WTC11 (cell line): ENCODE data around the gene TCEANC2. TPM values are rescaled to one million over a fixed set of nuclear protein-coding genes. Genes with fewer than 3 reads are reported as not detected.

Experiments used
- ATAC-seq: fragments of 200-7000 bp; cut with Tn5 transposase; 2 replicates; pipeline ENCODE4 v1.10.0; 2021; ENCODE audit warnings: mild to moderate bottlenecking, moderate library complexity
- CTCF ChIA-PET: fragments of 300-600 bp; sonication (Branson Sonifier 250); formaldehyde crosslinking; loops from one replicate; lab custom pipeline; 2021; ENCODE audit warnings: antibody characterized with exemption; lab: Charles Lee
- POLR2A ChIA-PET: fragments of 350-600 bp; sonication (Branson Sonifier 250); formaldehyde crosslinking; loops from one replicate; lab custom pipeline; 2021; ENCODE audit warnings: antibody characterized with exemption; lab: Charles Lee
- DNase-seq: peaks from one replicate; pipeline ENCODE4 v3.0.0; 2021; ENCODE audit warnings: low spot score
- H3K27ac Mint-ChIP-seq: 2 replicates; pipeline ENCODE4 v1.8.0; 2021; ENCODE audit warnings: mixed read lengths
- H3K27me3 Mint-ChIP-seq: 2 replicates; pipeline ENCODE4 v1.8.0; 2021; ENCODE audit warnings: low read depth, mild to moderate bottlenecking, moderate library complexity, mixed read lengths
- H3K36me3 Mint-ChIP-seq: 2 replicates; pipeline ENCODE4 v1.8.0; 2021; ENCODE audit warnings: mixed read lengths
- H3K4me1 Mint-ChIP-seq: 2 replicates; pipeline ENCODE4 v1.8.0; 2022; ENCODE audit warnings: mixed read lengths
- H3K4me3 Mint-ChIP-seq: 2 replicates; pipeline ENCODE4 v1.8.0; 2021; ENCODE audit warnings: mild to moderate bottlenecking, moderate library complexity, mixed read lengths
- H3K9me3 Mint-ChIP-seq: 2 replicates; pipeline ENCODE4 v1.8.0; 2021; ENCODE audit warnings: mixed read lengths
- AR ChIP-seq: fragments of 250-450 bp; sonication (Bioruptor Pico); IDR thresholded peaks from 2 replicates; pipeline ENCODE4 v1.9.0; 2021; ENCODE audit warnings: mild to moderate bottlenecking
- ATF6 ChIP-seq: sonication (generic); formaldehyde crosslinking; IDR thresholded peaks from 2 replicates; pipeline ENCODE4 v1.8.1; 2023; ENCODE audit warnings: mild to moderate bottlenecking, missing genetic modification reagents
- CREB1 ChIP-seq: sonication (generic); formaldehyde crosslinking; IDR thresholded peaks from 2 replicates; pipeline ENCODE4 v1.8.0; 2023; ENCODE audit warnings: mild to moderate bottlenecking, missing genetic modification reagents
- CTCF ChIP-seq: fragments of 200-600 bp; IDR thresholded peaks from 2 replicates; pipeline ENCODE4 v1.8.0; 2022; ENCODE audit warnings: antibody characterized with exemption
- E2F1 ChIP-seq: sonication (generic); formaldehyde crosslinking; IDR thresholded peaks from 2 replicates; pipeline ENCODE4 v1.8.0; 2022; ENCODE audit warnings: mild to moderate bottlenecking, missing genetic modification reagents
- ERG ChIP-seq: fragments of 250-450 bp; sonication (Bioruptor Pico); IDR thresholded peaks from 2 replicates; pipeline ENCODE4 v1.8.0; 2021; ENCODE audit warnings: mild to moderate bottlenecking
- ESRRA ChIP-seq: sonication (generic); formaldehyde crosslinking; IDR thresholded peaks from 2 replicates; pipeline ENCODE4 v1.8.1; 2022; ENCODE audit warnings: mild to moderate bottlenecking, missing genetic modification reagents, borderline replicate concordance
- FOXP4 ChIP-seq: sonication (generic); formaldehyde crosslinking; IDR thresholded peaks from 2 replicates; pipeline ENCODE4 v1.8.0; 2022; ENCODE audit warnings: mild to moderate bottlenecking, missing genetic modification reagents
- GABPB1 ChIP-seq: sonication (generic); formaldehyde crosslinking; IDR thresholded peaks from 2 replicates; pipeline ENCODE4 v1.8.1; 2023; ENCODE audit warnings: mild to moderate bottlenecking, missing genetic modification reagents
- JUN ChIP-seq: sonication (generic); formaldehyde crosslinking; IDR thresholded peaks from 2 replicates; pipeline ENCODE4 v1.8.0; 2023; ENCODE audit warnings: mild to moderate bottlenecking, missing genetic modification reagents
- MYBL2 ChIP-seq: sonication (generic); formaldehyde crosslinking; IDR thresholded peaks from 2 replicates; pipeline ENCODE4 v1.8.1; 2023; ENCODE audit warnings: mild to moderate bottlenecking, moderate library complexity, missing genetic modification reagents
- NFE2L1 ChIP-seq: sonication (generic); formaldehyde crosslinking; IDR thresholded peaks from 2 replicates; pipeline ENCODE4 v1.8.1; 2023; ENCODE audit warnings: missing genetic modification reagents
- ZNF671 ChIP-seq: fragments of 250-450 bp; sonication (Bioruptor Pico); IDR thresholded peaks from 2 replicates; pipeline ENCODE4 v1.8.0; 2021; ENCODE audit warnings: mild to moderate bottlenecking
- total RNA-seq: library from RNA; stranded (reverse); gene quantifications from 3 replicates; pipeline ENCODE4 v1.2.3, GENCODE V29; 2021

TCEANC2 gene
- total RNA-seq, 1 experiment from 2014 or later: 6.3 TPM

- TF ChIP-seq ESRRA (CRISPR knock-in tag) (no peak), E2F1 (CRISPR knock-in tag) (no peak)
These were observed 39.3 kb upstream of the TCEANC2 start (continued) for GRCh38 chr1:54014009-54014629.

GRCh38 chr1:54016343-54017282, 36.8 kb upstream of the TCEANC2 start:
- ChIA-PET CTCF (interaction anchor here (3.0 to 3.7 kb wide), 2 partner anchors 25 to 65 kb away, joined by 8 to 19 read pairs; no protein-coding TSS in a partner anchor), POLR2A (no interaction called here)
- Mint-ChIP-seq H3K4me1 (peaks cover 9% of the 10 kb centered on the region), H3K27ac (no peak overlapping the region; the same call in 1 of the 2 replicates), H3K27me3 (0 out of 2 replicates have a peak, but pooled peaks cover 3% of the 10 kb centered on the region), H3K36me3 (no peaks in the 10 kb centered on the region), H3K4me3 (no peak overlapping the region), H3K9me3 (no peaks in the 10 kb centered on the region)
- TF ChIP-seq CREB1 (CRISPR knock-in tag) (no peak), CTCF (no peak), GABPB1 (CRISPR knock-in tag) (peak; percentile 19; the same call in 1 of the 2 replicates), FOXP4 (CRISPR knock-in tag) (no peak)
- DNase-seq: no peak
- peak; percentile 40 for ATAC-seq

GRCh38 chr1:54017979-54018378, 35.4 kb upstream of the TCEANC2 start, which contains the start of gene LDLRAD1:
LDLRAD1 (minus strand) TSS chr1:54018186; CDS start chr1:54018112, 74 bp downstream.
- Mint-ChIP-seq H3K27ac (no peak within 1 kb of the TSS), H3K4me1 (peaks cover 9% of the 10 kb centered on the region), H3K9me3 (no peaks in the 10 kb centered on the region), H3K4me3 (no peak within 1 kb of the TSS)
- DNase-seq: no peak
- CTCF ChIA-PET: interaction anchor here (1.0 to 3.7 kb wide), 3 partner anchors 26 to 139 kb away, joined by 3 to 19 read pairs (median 3); no protein-coding TSS in a partner anchor
- no peak for TF ChIP-seq JUN (CRISPR knock-in tag)
- TF ChIP-seq ERG: no peak
- no peak for TF ChIP-seq NFE2L1 (CRISPR knock-in tag)
- TF ChIP-seq, all 79 proteins: peak for 0
- ATAC-seq: peak; percentile 27
- Mint-ChIP-seq H3K27me3 (no peaks in the 10 kb centered on the region), H3K36me3 (no peaks in the 10 kb centered on the region)
- POLR2A ChIA-PET: no interaction called here

GRCh38 chr1:54018635-54019034, 34.8 kb upstream of the TCEANC2 start:
- no peak overlapping the region for H3K27ac Mint-ChIP-seq
- POLR2A ChIA-PET: no interaction called here
- TF ChIP-seq ZNF671 (CRISPR knock-in tag) (no peak), AR (no peak), ATF6 (no peak), MYBL2 (CRISPR knock-in tag) (no peak)

More at GRCh38 chr1:54018635-54019034, 34.8 kb upstream of the TCEANC2 start:
- H3K36me3 Mint-ChIP-seq: no peaks in the 10 kb centered on the region
- no peak for DNase-seq
- H3K27me3 Mint-ChIP-seq: no peaks in the 10 kb centered on the region
- H3K4me3 Mint-ChIP-seq: no peak overlapping the region
- peaks cover 8% of the 10 kb centered on the region for H3K4me1 Mint-ChIP-seq
- no peak for ATAC-seq
- no peaks in the 10 kb centered on the region for H3K9me3 Mint-ChIP-seq
- CTCF ChIA-PET: interaction anchor here (1.0 to 3.7 kb wide), 3 partner anchors 27 to 140 kb away, joined by 3 to 19 read pairs (median 3); no protein-coding TSS in a partner anchor
